Measurements from ENCODE around the gene TBC1D32.
"Not testable (repeated sequence)": the region's sequence is repeated elsewhere in the genome, so short reads cannot be mapped to it uniquely, and the experiment has no call there.

The TBC1D32 gene

GRCh38 chr6:121093928-121094327 is 240.4 kb downstream of the TBC1D32 start:
- TF ChIP-seq CTCF (IDR thresholded peaks at IDR 0.05; ENCODE audit: insufficient read depth, low read depth, low read length, missing control alignments), result no peak
- DNase-seq (ENCODE audit: low read depth), result peak; percentile 33
- H3K4me3 ChIP-seq (ENCODE audit: low read length), result no peak overlapping the region

GRCh38 chr6:121090492-121090891 is 243.8 kb downstream of the TBC1D32 start:
- no peak for DNase-seq (ENCODE audit: low read depth)
- no peak for TF ChIP-seq CTCF (IDR thresholded peaks at IDR 0.05; ENCODE audit: insufficient read depth, low read depth, low read length, missing control alignments)
- no peak overlapping the region for H3K4me3 ChIP-seq (ENCODE audit: low read length)

- DNase-seq (ENCODE audit: low read depth), result no peak
- H3K4me3 ChIP-seq (ENCODE audit: low read length), result no peak overlapping the region
- no peak for TF ChIP-seq CTCF (IDR thresholded peaks at IDR 0.05; ENCODE audit: insufficient read depth, low read depth, low read length, missing control alignments)
Observed at GRCh38 chr6:121086876-121087275, 247.4 kb downstream of the TBC1D32 start.

GRCh38 chr6:121076119-121076518 is 258.2 kb downstream of the TBC1D32 start:
- no peak for DNase-seq (ENCODE audit: low read depth)
- no peak overlapping the region for H3K4me3 ChIP-seq (ENCODE audit: low read length)
- no peak for TF ChIP-seq CTCF (IDR thresholded peaks at IDR 0.05; ENCODE audit: insufficient read depth, low read depth, low read length, missing control alignments)

- not testable (repeated sequence) for H3K4me3 ChIP-seq (ENCODE audit: low read length); DNase-seq (ENCODE audit: low read depth)
Observed at GRCh38 chr6:121068749-121069148, 265.5 kb downstream of the TBC1D32 start.

- DNase-seq (ENCODE audit: low read depth), result no peak
- no peak overlapping the region for H3K4me3 ChIP-seq (ENCODE audit: low read length)
- no peak for TF ChIP-seq CTCF (IDR thresholded peaks at IDR 0.05; ENCODE audit: insufficient read depth, low read depth, low read length, missing control alignments)
Observed at GRCh38 chr6:121067381-121067780, 266.9 kb downstream of the TBC1D32 start.

- no peak overlapping the region for H3K4me3 ChIP-seq (ENCODE audit: low read length)
- TF ChIP-seq CTCF (IDR thresholded peaks at IDR 0.05; ENCODE audit: insufficient read depth, low read depth, low read length, missing control alignments), result no peak
- no peak for DNase-seq (ENCODE audit: low read depth)
Observed at GRCh38 chr6:121064345-121064744, 269.9 kb downstream of the TBC1D32 start.
